Frontal cortex (tissue), 4 donors: ENCODE data around the gene DMD. TPM values are rescaled to one million over a fixed set of nuclear protein-coding genes. Genes with fewer than 3 reads are reported as not detected.

Experiments
- DNase-seq, 2 donors: peaks; one replicate each; pipeline ENCODE4 v3.0.0; 2012; ENCODE audit warnings: low spot score in 2 of 2
- FAIRE-seq: peaks from 2 replicates; lab custom pipeline; 2012; peaks lifted over from hg19 to GRCh38; lab: Jason Lieb, UNC
- total RNA-seq: library from RNA; depleted of rRNA; stranded (reverse); fragments of >200 nt; gene quantifications from one replicate; pipeline ENCODE4 v1.2.3, GENCODE V29; 2014
- donor health status: control.
- donor health status: control.
- donor health status: control.

DMD gene
- total RNA-seq, 1 donor from 2014 or later = 56.7 TPM

GRCh38 chrX:33062041-33062440 is 149.3 kb downstream of the DMD start:
- DNase-seq = no peak
- FAIRE-seq = peak; percentile 26

GRCh38 chrX:33053001-33053400 is 158.3 kb downstream of the DMD start:
- FAIRE-seq (no peak), DNase-seq (no peak)

- FAIRE-seq (no peak), DNase-seq (no peak)
Measured at GRCh38 chrX:33045882-33046281, 165.5 kb downstream of the DMD start.

GRCh38 chrX:33045245-33045644 is 166.1 kb downstream of the DMD start:
- no peak for DNase-seq
- FAIRE-seq = no peak

GRCh38 chrX:33041141-33041540 is 170.2 kb downstream of the DMD start:
- no peak for FAIRE-seq

GRCh38 chrX:33032700-33033099 is 178.6 kb downstream of the DMD start:
- DNase-seq (no peak), FAIRE-seq (no peak)

More at GRCh38 chrX:33041141-33041540, 170.2 kb downstream of the DMD start:
- no peak for DNase-seq

- DNase-seq (no peak), FAIRE-seq (no peak)
Measured at GRCh38 chrX:33014949-33015348, 196.4 kb downstream of the DMD start.

- DNase-seq (no peak), FAIRE-seq (no peak)
Measured at GRCh38 chrX:33014086-33014485, 197.3 kb downstream of the DMD start.

- FAIRE-seq (no peak), DNase-seq (no peak)
Measured at GRCh38 chrX:33001107-33001506, 210.2 kb downstream of the DMD start.

GRCh38 chrX:32998776-32999175 is 212.6 kb downstream of the DMD start:
- DNase-seq (no peak), FAIRE-seq (no peak)

- FAIRE-seq = no peak
- no peak for DNase-seq
Measured at GRCh38 chrX:32995427-32995826, 215.9 kb downstream of the DMD start.

GRCh38 chrX:32987142-32987541 is 224.2 kb downstream of the DMD start:
- DNase-seq (no peak), FAIRE-seq (no peak)

- FAIRE-seq = no peak
- no peak for DNase-seq
Measured at GRCh38 chrX:32985544-32985943, 225.8 kb downstream of the DMD start.

GRCh38 chrX:32966821-32967355 is 244.5 kb downstream of the DMD start:
- DNase-seq = no peak
- no peak for FAIRE-seq

- no peak for FAIRE-seq
Measured at GRCh38 chrX:32954125-32954524, 257.2 kb downstream of the DMD start.

GRCh38 chrX:32948130-32948529 is 263.2 kb downstream of the DMD start:
- FAIRE-seq = no peak
- DNase-seq = no peak

More at GRCh38 chrX:32954125-32954524, 257.2 kb downstream of the DMD start:
- DNase-seq = no peak

- DNase-seq = no peak
- no peak for FAIRE-seq
Measured at GRCh38 chrX:32937043-32937442, 274.3 kb downstream of the DMD start.

GRCh38 chrX:32933548-32933947 is 277.8 kb downstream of the DMD start:
- DNase-seq (no peak), FAIRE-seq (no peak)

- DNase-seq (no peak), FAIRE-seq (no peak)
Measured at GRCh38 chrX:32929040-32929439, 282.3 kb downstream of the DMD start.

- DNase-seq (no peak), FAIRE-seq (no peak)
Measured at GRCh38 chrX:32896088-32896487, 315.3 kb downstream of the DMD start.

GRCh38 chrX:32894679-32895078 is 316.7 kb downstream of the DMD start:
- no peak for DNase-seq
- no peak for FAIRE-seq

- DNase-seq = no peak
- no peak for FAIRE-seq
Measured at GRCh38 chrX:32893751-32894150, 317.6 kb downstream of the DMD start.
